Skeletal muscle satellite cell (primary cell): ENCODE measurements around the gene PPID. TPM values are rescaled to one million over a fixed set of nuclear protein-coding genes. Genes with fewer than 3 reads are reported as not detected.
"Not testable (repeated sequence)": the region's sequence is repeated elsewhere in the genome, so short reads cannot be mapped to it uniquely, and the experiment has no call there.

ENCODE experiments used
- H3K27me3 ChIP-seq: 2 replicates; pipeline ENCODE4 v1.7.0; 2013; ENCODE audit warnings: low read length; ENCODE audit not compliant: control insufficient read depth, insufficient read depth
- H3K36me3 ChIP-seq: 2 replicates; pipeline ENCODE4 v1.7.0; 2013; ENCODE audit warnings: mild to moderate bottlenecking, control low read depth, low read length; ENCODE audit not compliant: insufficient read depth
- H3K4me1 ChIP-seq: 2 replicates; pipeline ENCODE4 v1.7.0; 2013; ENCODE audit warnings: low read length; ENCODE audit not compliant: control insufficient read depth, insufficient read depth
- H3K4me2 ChIP-seq: 2 replicates; pipeline ENCODE4 v1.7.0; 2013; ENCODE audit warnings: mild to moderate bottlenecking, low read length
- H3K4me3 ChIP-seq: 2 replicates; pipeline ENCODE4 v1.7.0; 2013; ENCODE audit warnings: low read length
- H3K9ac ChIP-seq: 2 replicates; pipeline ENCODE4 v1.7.0; 2013; ENCODE audit warnings: mild to moderate bottlenecking, low read depth, low read length, moderate library complexity
- H3K9me3 ChIP-seq: replicated peaks from 2 replicates; pipeline ENCODE4 v1.7.0; 2013; ENCODE audit warnings: mild to moderate bottlenecking, control low read depth, low read length
- small RNA-seq: library from RNA; depleted of rRNA; stranded (forward); fragments of <200 nt; gene quantifications from one replicate; pipeline ENCODE3, GENCODE V24; 2012

Gene PPID

GRCh38 chr4:158663707-158664625 is 59.2 kb downstream of the PPID start:
- not testable (repeated sequence) for H3K4me1 ChIP-seq, H3K27me3 ChIP-seq, H3K4me3 ChIP-seq

GRCh38 chr4:158663255-158663654 is 59.9 kb downstream of the PPID start:
- H3K27me3 ChIP-seq, H3K36me3 ChIP-seq, H3K4me1 ChIP-seq, H3K9me3 ChIP-seq, H3K9ac ChIP-seq, H3K4me3 ChIP-seq, H3K4me2 ChIP-seq: not testable (repeated sequence)

More at GRCh38 chr4:158663707-158664625, 59.2 kb downstream of the PPID start:
- H3K9ac ChIP-seq, H3K4me2 ChIP-seq, H3K9me3 ChIP-seq, H3K36me3 ChIP-seq: not testable (repeated sequence)

Small RNA genes lying within 50 kb of the gene (small RNA-seq; reads per million reads assigned to genes)
- gene RF00012: not detected
